Small intestine (tissue), 7 donors: ENCODE results near the gene OIT3. TPM values are rescaled to one million over a fixed set of nuclear protein-coding genes. Genes with fewer than 3 reads are reported as not detected.
"Not testable (repeated sequence)": the region's sequence is repeated elsewhere in the genome, so short reads cannot be mapped to it uniquely, and the experiment has no call there.

Source experiments
- DNase-seq, 2 donors: peaks; one replicate each; pipeline versions ENCODE4 v3.0.0 to v3.0.0-alpha.2; 2013
- FAIRE-seq: peaks from 2 replicates; lab custom pipeline; 2012; peaks lifted over from hg19 to GRCh38; lab: Jason Lieb, UNC
- H3K27ac ChIP-seq, 3 donors: one replicate each; pipeline ENCODE4 v1.5.1; 2013; ENCODE audit warnings: low read length in 2 of 3, mild to moderate bottlenecking in 2 of 3, control low read depth in 1 of 3, inconsistent platforms in 1 of 3, low read depth in 1 of 3, moderate library complexity in 1 of 3
- H3K27me3 ChIP-seq, 3 donors: one replicate each; pipeline ENCODE4 v1.6.1; 2013; ENCODE audit warnings: low read length in 3 of 3, inconsistent platforms in 1 of 3; ENCODE audit not compliant: control insufficient read depth in 3 of 3, insufficient read depth in 3 of 3
- H3K36me3 ChIP-seq, 3 donors: one replicate each; pipeline ENCODE4 v1.6.1; 2013; ENCODE audit warnings: low read length in 3 of 3, inconsistent platforms in 1 of 3, low read depth in 1 of 3, mild to moderate bottlenecking in 1 of 3, moderate library complexity in 1 of 3; ENCODE audit not compliant: control insufficient read depth in 3 of 3, insufficient read depth in 2 of 3
- H3K4me1 ChIP-seq, 3 donors: one replicate each; pipeline ENCODE4 v1.6.1; 2013; ENCODE audit warnings: low read length in 2 of 3, inconsistent platforms in 1 of 3, low read depth in 1 of 3, mild to moderate bottlenecking in 1 of 3, moderate library complexity in 1 of 3; ENCODE audit not compliant: control insufficient read depth in 3 of 3, insufficient read depth in 2 of 3
- H3K4me3 ChIP-seq, 3 donors: one replicate each; pipeline ENCODE4 v1.5.1; 2013; ENCODE audit warnings: low read length in 3 of 3, control low read depth in 1 of 3, inconsistent platforms in 1 of 3, low read depth in 1 of 3, mild to moderate bottlenecking in 1 of 3, moderate library complexity in 1 of 3
- H3K9me3 ChIP-seq, 2 donors: one replicate each; pipeline ENCODE4 v1.6.1; 2013; ENCODE audit warnings: low read depth in 1 of 2, low read length in 1 of 2; ENCODE audit not compliant: control insufficient read depth in 2 of 2, insufficient read depth in 1 of 2
- WGBS, 3 donors: extraction: QIAGEN DNeasy Blood & Tissue Kit; methylation state at CpG; one replicate each; pipeline ENCODE4 v1.1.7; 2013; 5-methylcytosine and 5-hydroxymethylcytosine counted together
- polyA plus RNA-seq, 4 donors: library from polyadenylated mRNA; stranded (reverse) in 3 of 4; unstranded in 1 of 4; fragments of 200-250 nt in 3 of 4; fragments of 120-200 nt in 1 of 4; gene quantifications; one replicate each; pipeline versions ENCODE4 v1.2.1 to v1.2.3, GENCODE V29; 2013
- donor health status: healthy with polysubstance abuse.
- donor health status: control.
- donor health status: control.
- donor health status: Bipolar disorder and iron deficiency.
- donor health status: healthy.

OIT3 gene
- polyA plus RNA-seq, 4 donors = 0.07 to 10.6 (median 0.45) TPM; not detected in 1

- not testable (repeated sequence) for FAIRE-seq
- WGBS, 3 donors = 85 to 100% (median 89%) methylated on average over 1 of the region's 1 CpG
These were observed 27.7 kb downstream of the OIT3 start for GRCh38 chr10:72921147-72921683.

GRCh38 chr10:72924351-72924750 lies 30.8 kb downstream of the OIT3 start:
- WGBS, 3 donors = 95 to 96% (median 96%) methylated on average over 13 of the region's 13 CpGs
- no peak overlapping the region for H3K4me3 ChIP-seq
- no peaks in the 10 kb centered on the region for H3K4me1 ChIP-seq
- peaks cover 0 to 4% (median 0%) of the 10 kb centered on the region in 3 donors for H3K36me3 ChIP-seq
- peaks cover 0 to 6% of the 10 kb centered on the region in 2 donors for H3K9me3 ChIP-seq
- DNase-seq (no peak), FAIRE-seq (no peak)
- H3K27ac ChIP-seq = no peak overlapping the region
- H3K27me3 ChIP-seq = no peaks in the 10 kb centered on the region

More at GRCh38 chr10:72921147-72921683, 27.7 kb downstream of the OIT3 start:
- not testable (repeated sequence) for H3K9me3 ChIP-seq, DNase-seq, H3K27ac ChIP-seq, H3K4me1 ChIP-seq, H3K36me3 ChIP-seq, H3K4me3 ChIP-seq, H3K27me3 ChIP-seq

- 92 to 93% (median 92%) methylated on average over 3 of the region's 3 CpGs for WGBS, 3 donors
- Histone ChIP-seq H3K27me3 (no peaks in the 10 kb centered on the region), H3K4me1 (no peaks in the 10 kb centered on the region), H3K4me3 (no peak overlapping the region), H3K9me3 (peaks cover 0 to 6% of the 10 kb centered on the region in 2 donors), H3K27ac (no peak overlapping the region), H3K36me3 (peaks cover 0 to 4% (median 0%) of the 10 kb centered on the region in 3 donors)
- DNase-seq = no peak
- no peak for FAIRE-seq
These were observed 32.5 kb downstream of the OIT3 start for GRCh38 chr10:72925951-72926465.

GRCh38 chr10:72927485-72927884 lies 33.9 kb downstream of the OIT3 start:
- Histone ChIP-seq H3K4me3 (no peak overlapping the region), H3K27ac (no peak overlapping the region), H3K9me3 (no peaks in the 10 kb centered on the region), H3K4me1 (no peaks in the 10 kb centered on the region), H3K36me3 (peaks cover 0 to 11% (median 0%) of the 10 kb centered on the region in 3 donors), H3K27me3 (peaks cover 0 to 2% (median 0%) of the 10 kb centered on the region in 3 donors)
- 61 to 76% (median 76%) methylated on average over 5 of the region's 5 CpGs for WGBS, 3 donors
- no peak for FAIRE-seq
- no peak for DNase-seq

GRCh38 chr10:72928798-72929197 lies 35.3 kb downstream of the OIT3 start:
- Histone ChIP-seq H3K4me1 (no peaks in the 10 kb centered on the region), H3K9me3 (no peaks in the 10 kb centered on the region), H3K36me3 (peaks cover 0 to 20% (median 2%) of the 10 kb centered on the region in 3 donors), H3K27me3 (peaks cover 0 to 2% (median 0%) of the 10 kb centered on the region in 3 donors), H3K27ac (no peak overlapping the region), H3K4me3 (no peak overlapping the region)
- no peak for DNase-seq
- WGBS, 3 donors = 88 to 93% (median 90%) methylated on average over 5 of the region's 5 CpGs
- FAIRE-seq = no peak

- FAIRE-seq = no peak
- 93 to 97% (median 94%) methylated on average over 2 of the region's 2 CpGs for WGBS, 3 donors
- Histone ChIP-seq H3K27me3 (peaks cover 0 to 2% (median 0%) of the 10 kb centered on the region in 3 donors), H3K9me3 (no peaks in the 10 kb centered on the region), H3K4me1 (no peaks in the 10 kb centered on the region), H3K4me3 (no peak overlapping the region), H3K27ac (no peak overlapping the region), H3K36me3 (peaks cover 0 to 33% (median 10%) of the 10 kb centered on the region in 3 donors)
- DNase-seq = no peak
These were observed 36.7 kb downstream of the OIT3 start for GRCh38 chr10:72930276-72930675.

- Histone ChIP-seq H3K4me3 (no peak overlapping the region), H3K36me3 (peaks cover 0 to 37% (median 15%) of the 10 kb centered on the region in 3 donors), H3K27me3 (peaks cover 0 to 2% (median 0%) of the 10 kb centered on the region in 3 donors), H3K4me1 (no peaks in the 10 kb centered on the region), H3K27ac (no peak overlapping the region), H3K9me3 (no peaks in the 10 kb centered on the region)
- FAIRE-seq = no peak
- DNase-seq = no peak
- WGBS, 3 donors = 89 to 91% (median 90%) methylated on average over 20 of the region's 20 CpGs
These were observed 38.9 kb downstream of the OIT3 start for GRCh38 chr10:72932259-72933015.

- Histone ChIP-seq H3K36me3 (peaks cover 0 to 43% (median 15%) of the 10 kb centered on the region in 3 donors), H3K9me3 (no peaks in the 10 kb centered on the region), H3K27ac (no peak overlapping the region), H3K4me1 (no peaks in the 10 kb centered on the region), H3K4me3 (no peak overlapping the region), H3K27me3 (peaks cover 0 to 2% (median 0%) of the 10 kb centered on the region in 3 donors)
- FAIRE-seq (no peak), DNase-seq (no peak)
- WGBS, 3 donors = 91 to 97% (median 97%) methylated on average over 6 of the region's 6 CpGs
These were observed 41.8 kb downstream of the OIT3 start for GRCh38 chr10:72935361-72935760.
